H1 (cell line): Measurements from ENCODE around the gene CORO6. TPM values are rescaled to one million over a fixed set of nuclear protein-coding genes. Genes with fewer than 3 reads are reported as not detected.

Experiments used
- SIX5 ChIP-seq: IDR thresholded peaks from 2 replicates; pipeline ENCODE4 v1.6.1; 2011; ENCODE audit warnings: mild to moderate bottlenecking, low read depth, low read length
- polyA plus RNA-seq, 7 experiments: library from polyadenylated mRNA; depleted of rRNA in 3 of 7; stranded (reverse) in 5 of 7; unstranded in 2 of 7; fragments of >200 nt in 5 of 7; fragments of 200-250 nt in 2 of 7; gene quantifications; 1 replicate in 5 of 7; 2 replicates in 1 of 7; 4 replicates in 1 of 7; pipeline versions ENCODE4 v1.2.1 to v1.2.3, GENCODE V29; 2011 to 2013; ENCODE audit warnings: missing spikeins in 2 of 7, mixed read lengths in 2 of 7
- total RNA-seq: library from RNA; stranded (reverse); fragmentation: NEBNext Ultra II Directional; extraction: Animal tissue kit (Norgen Biotek cat#: 25700); gene quantifications from 2 replicates; pipeline ENCODE4 v1.2.1, GENCODE V29; 2021
- TF ChIP-seq, protein P1 (sequence below): IDR thresholded peaks from 2 replicates; pipeline ENCODE4 v1.6.1; 2012; ENCODE audit warnings: inconsistent platforms

Gene CORO6
- total and polyA plus RNA-seq, 2 of the 8 experiments (the other 6 are each of a cell fraction or from before 2014, with no cell fraction given) = 2.5 to 8.6 TPM

DNA sequence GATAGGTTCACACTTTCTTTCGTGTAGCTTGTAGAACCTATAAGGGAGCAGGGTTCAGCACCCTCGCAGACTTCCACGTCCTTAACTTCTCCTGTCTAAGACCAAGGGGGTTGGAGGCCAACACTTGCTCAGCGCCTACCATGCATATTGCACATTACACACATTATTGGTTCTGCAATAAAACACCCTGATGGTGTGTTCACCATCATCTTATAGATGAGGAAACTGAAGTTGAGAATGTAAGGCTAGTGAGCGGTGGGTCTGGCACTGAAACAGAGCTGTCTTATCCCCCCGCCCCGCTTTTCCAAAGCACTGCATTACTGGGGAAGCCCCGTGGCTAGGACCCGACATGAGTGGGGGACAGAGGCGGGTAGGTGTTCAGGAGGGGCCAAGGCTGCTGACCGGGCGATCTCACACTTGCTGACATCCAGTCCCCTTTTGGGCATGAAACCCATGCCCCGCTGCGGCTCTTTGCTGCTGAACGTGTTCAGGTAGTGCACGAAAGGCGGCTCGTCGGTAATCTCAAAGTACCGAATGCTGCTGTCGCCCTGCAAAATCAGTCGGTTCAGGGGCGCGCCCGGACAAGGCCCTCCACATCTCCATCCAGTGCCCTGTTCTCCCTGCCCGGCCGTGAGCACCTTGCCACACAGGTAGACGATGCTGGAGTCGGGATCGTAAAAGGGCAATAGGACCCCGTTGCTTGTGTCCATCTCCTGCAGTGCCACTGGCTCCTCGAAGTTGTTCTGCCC is 6.2 kb downstream of the CORO6 start (continued):
- TF ChIP-seq, protein P1, sequence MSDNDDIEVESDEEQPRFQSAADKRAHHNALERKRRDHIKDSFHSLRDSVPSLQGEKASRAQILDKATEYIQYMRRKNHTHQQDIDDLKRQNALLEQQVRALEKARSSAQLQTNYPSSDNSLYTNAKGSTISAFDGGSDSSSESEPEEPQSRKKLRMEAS = no peak
- TF ChIP-seq SIX5 = no peak
